NT2/D1 (cell line): ENCODE data around the gene LTF.

ENCODE experiments used
- SUZ12 ChIP-seq: IDR thresholded peaks from 2 replicates; pipeline ENCODE4 v1.6.1; 2011; ENCODE audit not compliant: insufficient read length, insufficient read depth; ENCODE audit errors: extremely low read depth
- YY1 ChIP-seq: IDR thresholded peaks from 2 replicates; pipeline ENCODE4 v1.6.1; 2011; ENCODE audit not compliant: insufficient read length, insufficient read depth
- ZNF274 ChIP-seq: IDR thresholded peaks from 2 replicates; pipeline ENCODE4 v1.6.1; 2011; ENCODE audit warnings: mild to moderate bottlenecking, low read depth, low read length

DNA sequence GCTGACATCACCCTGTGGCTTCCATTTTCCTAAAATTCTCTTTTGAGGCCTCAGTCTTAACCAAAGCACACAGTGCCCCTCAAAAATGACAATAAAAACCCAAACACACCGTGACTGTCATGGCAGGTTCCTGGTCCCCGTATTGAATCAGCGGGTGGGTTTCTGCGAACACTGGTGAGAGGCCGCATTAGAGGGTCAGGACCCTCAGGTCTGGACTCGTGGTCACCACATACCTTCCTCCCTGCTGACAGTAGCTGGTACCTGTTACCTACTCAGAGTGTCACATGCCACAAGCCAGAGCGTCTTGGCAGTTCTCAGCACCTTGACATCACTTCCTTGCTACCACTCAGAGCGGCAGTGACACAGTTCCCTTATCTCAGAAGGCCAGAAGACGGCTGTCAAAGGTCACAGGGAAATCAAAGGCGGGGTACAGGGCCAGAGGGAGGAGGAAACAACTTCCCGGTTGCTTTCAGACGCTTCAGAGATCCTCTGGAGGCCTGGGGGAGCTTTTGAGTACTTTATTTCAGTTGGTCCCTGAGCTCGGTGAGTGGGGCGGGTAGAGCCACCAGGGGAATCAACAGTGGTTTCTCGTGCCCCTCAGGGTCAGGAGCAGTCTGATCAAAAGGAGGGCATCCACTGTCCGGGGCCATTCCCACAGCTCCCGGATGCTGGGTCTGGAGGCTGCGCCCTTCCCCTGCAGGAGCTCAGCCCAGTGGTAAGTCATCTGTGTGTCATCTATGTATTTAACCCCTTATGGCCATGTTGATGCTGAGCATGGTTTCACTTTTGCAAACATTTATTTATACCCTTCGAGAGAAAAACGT lies 57.7 kb downstream of the LTF start, which contains the start of the genes CCR5AS and CCRL2:
- TF ChIP-seq YY1 (no peak), ZNF274 (no peak), SUZ12 (no peak)
